K562 (cell line): ENCODE measurements around the gene KCNJ4.

Experiments
- GABPA ChIP-seq: fragments of 200-800 bp; sonication (Bioruptor generic); conservative IDR thresholded peaks from 2 replicates; pipeline ENCODE4 v1.6.1; 2016; ENCODE audit warnings: low read depth, missing genetic modification characterization, missing compliant biosample characterization
- NFE2L1 ChIP-seq: fragments of 450-650 bp; IDR thresholded peaks from 2 replicates; pipeline ENCODE4 v1.6.1; 2016; ENCODE audit warnings: missing genetic modification characterization, low read depth, mild to moderate bottlenecking, missing compliant biosample characterization, moderate library complexity, borderline replicate concordance
- NFYB ChIP-seq: IDR thresholded peaks from 2 replicates; pipeline ENCODE4 v1.6.1; 2011; ENCODE audit warnings: mild to moderate bottlenecking, moderate library complexity; ENCODE audit not compliant: insufficient read length; ENCODE audit errors: extremely low read depth
- POLR2A ChIP-seq: fragments of 450-650 bp; conservative IDR thresholded peaks from 2 replicates; pipeline ENCODE4 v1.6.1; 2016
- PRPF4 ChIP-seq: fragments of 200-400 bp; formaldehyde crosslinking; IDR thresholded peaks from one replicate; pipeline ENCODE4 v1.6.1; 2017; ENCODE audit warnings: low read length, low read depth, mild to moderate bottlenecking; ENCODE audit not compliant: insufficient read depth, poor library complexity, severe bottlenecking
- RAD21 ChIP-seq, 2 experiments: fragments of 250-450 bp in 1 of 2; fragments of 450-650 bp in 1 of 2; sonication (Bioruptor Pico) in 1 of 2; formaldehyde crosslinking in 1 of 2; IDR thresholded peaks in 1 of 2; conservative IDR thresholded peaks in 1 of 2; 2 replicates each; pipeline versions ENCODE4 v1.4.0 to v1.8.0; 2020 to 2022; ENCODE audit warnings: mild to moderate bottlenecking in 2 of 2, moderate library complexity in 1 of 2
- RCOR1 ChIP-seq, 2 experiments: IDR thresholded peaks; 2 replicates each; pipeline ENCODE4 v1.6.1; 2012; ENCODE audit warnings: low read depth in 2 of 2, low read length in 2 of 2, borderline replicate concordance in 1 of 2, improper control_type of control experiment in 1 of 2
- TBP ChIP-seq: optimal IDR thresholded peaks from 2 replicates; pipeline ENCODE3; 2011; ENCODE audit warnings: low read depth, low read length, improper control_type of control experiment
- ZC3H8 ChIP-seq: fragments of 450-650 bp; IDR thresholded peaks from 2 replicates; pipeline ENCODE4 v1.6.1; 2017
- ZNF384 ChIP-seq: IDR thresholded peaks from 2 replicates; pipeline ENCODE4 v1.6.1; 2012; ENCODE audit warnings: low read depth, low read length, improper control_type of control experiment
- TF ChIP-seq, protein P1 (sequence below): sonication (generic); formaldehyde crosslinking; IDR thresholded peaks from 2 replicates; pipeline ENCODE4 v1.8.0; 2022; ENCODE audit warnings: mild to moderate bottlenecking, low read depth, missing genetic modification reagents
- TF ChIP-seq, protein P2 (sequence below), 2 experiments: fragments of 450-650 bp in 1 of 2; sonication (generic) in 1 of 2; formaldehyde crosslinking in 1 of 2; IDR thresholded peaks; 2 replicates each; pipeline versions ENCODE4 v1.7.1 to v1.9.0; 2016 to 2022; ENCODE audit warnings: inconsistent platforms in 1 of 2, mild to moderate bottlenecking in 1 of 2, missing genetic modification reagents in 1 of 2
- TF ChIP-seq, protein P3 (sequence below): sonication (generic); formaldehyde crosslinking; IDR thresholded peaks from 2 replicates; pipeline ENCODE4 v1.8.1; 2022; ENCODE audit warnings: missing genetic modification reagents
- TF ChIP-seq, protein P4 (sequence below): fragments of 250-450 bp; sonication (Bioruptor Pico); IDR thresholded peaks from 2 replicates; pipeline ENCODE4 v1.5.1; 2021; ENCODE audit warnings: mild to moderate bottlenecking

DNA sequence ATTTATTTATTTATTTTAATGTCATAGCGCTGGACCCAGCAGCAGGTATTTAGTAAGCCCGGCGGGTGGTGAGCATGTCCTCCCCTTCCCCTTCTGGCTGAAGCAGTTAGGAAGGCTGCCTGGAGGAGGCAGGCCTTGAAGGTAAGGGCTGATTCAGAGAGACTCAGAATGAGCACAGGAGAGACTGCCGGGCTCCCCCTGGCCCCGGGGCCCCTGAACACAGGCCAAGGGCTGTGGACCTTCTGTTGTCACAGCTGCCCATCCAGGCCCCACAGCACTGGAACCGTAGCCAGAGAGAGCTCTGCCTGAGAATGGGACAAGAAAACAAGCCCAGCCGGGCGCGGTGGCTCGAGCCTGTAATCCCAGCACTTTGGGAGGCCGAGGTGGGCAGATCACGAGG, 52.8 kb downstream of the KCNJ4 start:
- TF ChIP-seq RAD21 (CRISPR knock-in tag; conservative IDR thresholded peaks at IDR 0.05 in 1 of 2, IDR thresholded peaks at IDR 0.05 in 1 of 2), result no peak
- no peak for TF ChIP-seq NFYB
- TF ChIP-seq, protein P1, sequence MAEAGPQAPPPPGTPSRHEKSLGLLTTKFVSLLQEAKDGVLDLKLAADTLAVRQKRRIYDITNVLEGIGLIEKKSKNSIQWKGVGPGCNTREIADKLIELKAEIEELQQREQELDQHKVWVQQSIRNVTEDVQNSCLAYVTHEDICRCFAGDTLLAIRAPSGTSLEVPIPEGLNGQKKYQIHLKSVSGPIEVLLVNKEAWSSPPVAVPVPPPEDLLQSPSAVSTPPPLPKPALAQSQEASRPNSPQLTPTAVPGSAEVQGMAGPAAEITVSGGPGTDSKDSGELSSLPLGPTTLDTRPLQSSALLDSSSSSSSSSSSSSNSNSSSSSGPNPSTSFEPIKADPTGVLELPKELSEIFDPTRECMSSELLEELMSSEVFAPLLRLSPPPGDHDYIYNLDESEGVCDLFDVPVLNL (CRISPR knock-in tag), result no peak
- no peak for TF ChIP-seq GABPA (tag)
- no peak for TF ChIP-seq ZC3H8
- TF ChIP-seq TBP, result no peak
- TF ChIP-seq, protein P2, sequence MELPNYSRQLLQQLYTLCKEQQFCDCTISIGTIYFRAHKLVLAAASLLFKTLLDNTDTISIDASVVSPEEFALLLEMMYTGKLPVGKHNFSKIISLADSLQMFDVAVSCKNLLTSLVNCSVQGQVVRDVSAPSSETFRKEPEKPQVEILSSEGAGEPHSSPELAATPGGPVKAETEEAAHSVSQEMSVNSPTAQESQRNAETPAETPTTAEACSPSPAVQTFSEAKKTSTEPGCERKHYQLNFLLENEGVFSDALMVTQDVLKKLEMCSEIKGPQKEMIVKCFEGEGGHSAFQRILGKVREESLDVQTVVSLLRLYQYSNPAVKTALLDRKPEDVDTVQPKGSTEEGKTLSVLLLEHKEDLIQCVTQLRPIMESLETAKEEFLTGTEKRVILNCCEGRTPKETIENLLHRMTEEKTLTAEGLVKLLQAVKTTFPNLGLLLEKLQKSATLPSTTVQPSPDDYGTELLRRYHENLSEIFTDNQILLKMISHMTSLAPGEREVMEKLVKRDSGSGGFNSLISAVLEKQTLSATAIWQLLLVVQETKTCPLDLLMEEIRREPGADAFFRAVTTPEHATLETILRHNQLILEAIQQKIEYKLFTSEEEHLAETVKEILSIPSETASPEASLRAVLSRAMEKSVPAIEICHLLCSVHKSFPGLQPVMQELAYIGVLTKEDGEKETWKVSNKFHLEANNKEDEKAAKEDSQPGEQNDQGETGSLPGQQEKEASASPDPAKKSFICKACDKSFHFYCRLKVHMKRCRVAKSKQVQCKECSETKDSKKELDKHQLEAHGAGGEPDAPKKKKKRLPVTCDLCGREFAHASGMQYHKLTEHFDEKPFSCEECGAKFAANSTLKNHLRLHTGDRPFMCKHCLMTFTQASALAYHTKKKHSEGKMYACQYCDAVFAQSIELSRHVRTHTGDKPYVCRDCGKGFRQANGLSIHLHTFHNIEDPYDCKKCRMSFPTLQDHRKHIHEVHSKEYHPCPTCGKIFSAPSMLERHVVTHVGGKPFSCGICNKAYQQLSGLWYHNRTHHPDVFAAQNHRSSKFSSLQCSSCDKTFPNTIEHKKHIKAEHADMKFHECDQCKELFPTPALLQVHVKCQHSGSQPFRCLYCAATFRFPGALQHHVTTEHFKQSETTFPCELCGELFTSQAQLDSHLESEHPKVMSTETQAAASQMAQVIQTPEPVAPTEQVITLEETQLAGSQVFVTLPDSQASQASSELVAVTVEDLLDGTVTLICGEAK (IDR thresholded peaks at IDR 0.05), result no peak
- TF ChIP-seq, protein P2 (CRISPR knock-in tag; IDR thresholded peaks at IDR 0.05), result no peak
- no peak for TF ChIP-seq POLR2A
- TF ChIP-seq RCOR1 (IDR thresholded peaks at IDR 0.05; ENCODE audit: borderline replicate concordance in 1 of 2, low read depth in 2 of 2, low read length in 2 of 2), result no peak
- TF ChIP-seq, protein P3, sequence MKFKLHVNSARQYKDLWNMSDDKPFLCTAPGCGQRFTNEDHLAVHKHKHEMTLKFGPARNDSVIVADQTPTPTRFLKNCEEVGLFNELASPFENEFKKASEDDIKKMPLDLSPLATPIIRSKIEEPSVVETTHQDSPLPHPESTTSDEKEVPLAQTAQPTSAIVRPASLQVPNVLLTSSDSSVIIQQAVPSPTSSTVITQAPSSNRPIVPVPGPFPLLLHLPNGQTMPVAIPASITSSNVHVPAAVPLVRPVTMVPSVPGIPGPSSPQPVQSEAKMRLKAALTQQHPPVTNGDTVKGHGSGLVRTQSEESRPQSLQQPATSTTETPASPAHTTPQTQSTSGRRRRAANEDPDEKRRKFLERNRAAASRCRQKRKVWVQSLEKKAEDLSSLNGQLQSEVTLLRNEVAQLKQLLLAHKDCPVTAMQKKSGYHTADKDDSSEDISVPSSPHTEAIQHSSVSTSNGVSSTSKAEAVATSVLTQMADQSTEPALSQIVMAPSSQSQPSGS, result no peak
- TF ChIP-seq PRPF4, result no peak
- no peak for TF ChIP-seq NFE2L1 (tag)
- no peak for TF ChIP-seq ZNF384
- TF ChIP-seq, protein P4, sequence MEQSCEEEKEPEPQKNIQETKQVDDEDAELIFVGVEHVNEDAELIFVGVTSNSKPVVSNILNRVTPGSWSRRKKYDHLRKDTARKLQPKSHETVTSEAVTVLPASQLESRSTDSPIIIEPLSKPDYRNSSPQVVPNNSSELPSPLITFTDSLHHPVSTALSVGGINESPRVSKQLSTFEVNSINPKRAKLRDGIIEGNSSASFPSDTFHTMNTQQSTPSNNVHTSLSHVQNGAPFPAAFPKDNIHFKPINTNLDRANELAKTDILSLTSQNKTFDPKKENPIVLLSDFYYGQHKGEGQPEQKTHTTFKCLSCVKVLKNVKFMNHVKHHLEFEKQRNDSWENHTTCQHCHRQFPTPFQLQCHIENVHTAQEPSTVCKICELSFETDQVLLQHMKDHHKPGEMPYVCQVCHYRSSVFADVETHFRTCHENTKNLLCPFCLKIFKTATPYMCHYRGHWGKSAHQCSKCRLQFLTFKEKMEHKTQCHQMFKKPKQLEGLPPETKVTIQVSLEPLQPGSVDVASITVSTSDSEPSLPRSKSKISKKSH (CRISPR knock-in tag), result no peak
